Activated T-cell treated with anti-CD3 and anti-CD28 coated beads, Interleukin-2, amount 50 U/mL, for 72 hours (primary cell): ENCODE data around the gene KLK14. TPM values are rescaled to one million over a fixed set of nuclear protein-coding genes. Genes with fewer than 3 reads are reported as not detected.

Experiments used
- ATAC-seq, 2 donors: fragments of 150-1000 bp; cut with Tn5 transposase; replicated peaks in 1 of 2; 2 replicates each; pipeline ENCODE4 v1.10.0; 2021; ENCODE audit warnings: moderate library complexity in 2 of 2, mild to moderate bottlenecking in 1 of 2
- DNase-seq, 2 donors: peaks; one replicate each; pipeline ENCODE4 v3.0.0; 2021 to 2022; ENCODE audit warnings: mixed read lengths in 1 of 2
- H3K27ac Mint-ChIP-seq: one replicate; pipeline ENCODE4 v1.8.0; 2022; ENCODE audit warnings: mild to moderate bottlenecking, moderate library complexity, mixed read lengths
- H3K27me3 Mint-ChIP-seq: one replicate; pipeline ENCODE4 v1.8.0; 2022; ENCODE audit warnings: low read depth, mixed read lengths
- H3K36me3 Mint-ChIP-seq, 2 donors: one replicate each; pipeline ENCODE4 v1.8.0; 2022; ENCODE audit warnings: mixed read lengths in 2 of 2, mild to moderate bottlenecking in 1 of 2; ENCODE audit not compliant: insufficient read depth in 2 of 2
- H3K4me1 Mint-ChIP-seq: one replicate; pipeline ENCODE4 v1.8.0; 2022; ENCODE audit warnings: low read depth, mixed read lengths
- H3K4me3 Mint-ChIP-seq, 2 donors: one replicate each; pipeline ENCODE4 v1.8.0; 2022; ENCODE audit warnings: mild to moderate bottlenecking in 2 of 2, mixed read lengths in 2 of 2, moderate library complexity in 2 of 2
- H3K9me3 Mint-ChIP-seq, 2 donors: one replicate each; pipeline ENCODE4 v1.8.0; 2022; ENCODE audit warnings: mixed read lengths in 2 of 2
- total RNA-seq, 2 donors: library from RNA; stranded (reverse); gene quantifications; one replicate each; pipeline ENCODE4 v1.2.3, GENCODE V29; 2022

Gene KLK14
- total RNA-seq, 2 donors from 2014 or later, result 0.69 to 1.2 TPM

DNA sequence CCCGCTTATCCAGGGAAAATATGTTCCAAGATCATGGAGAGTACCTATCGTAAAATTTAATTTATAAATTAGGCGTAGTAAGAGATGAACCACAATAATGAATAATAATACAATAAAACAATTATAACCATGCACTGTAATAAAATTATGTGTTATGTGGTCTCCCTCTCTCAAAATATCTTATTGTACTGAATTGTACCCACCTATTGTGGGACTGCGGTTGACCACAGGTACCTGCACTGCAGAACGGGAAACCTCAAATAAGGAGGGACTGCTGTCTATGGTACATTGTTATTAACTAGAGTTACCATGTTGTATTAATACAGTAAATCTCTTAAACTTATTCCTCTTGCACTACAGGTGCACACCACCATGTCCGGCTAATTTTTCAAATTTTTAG is 42.5 kb downstream of the KLK14 start:
- no peak overlapping the region for H3K27ac Mint-ChIP-seq
- DNase-seq (no peak), ATAC-seq (no peak)
- no peaks in the 10 kb centered on the region for H3K9me3 Mint-ChIP-seq
- no peaks in the 10 kb centered on the region for H3K36me3 Mint-ChIP-seq
- no peaks in the 10 kb centered on the region for H3K4me1 Mint-ChIP-seq
- H3K4me3 Mint-ChIP-seq, result no peak overlapping the region
- peaks cover 6% of the 10 kb centered on the region for H3K27me3 Mint-ChIP-seq

- H3K27me3 Mint-ChIP-seq, result peaks cover 21% of the 10 kb centered on the region
- H3K9me3 Mint-ChIP-seq, result no peaks in the 10 kb centered on the region
- no peak for DNase-seq
- no peaks in the 10 kb centered on the region for H3K36me3 Mint-ChIP-seq
- no peaks in the 10 kb centered on the region for H3K4me1 Mint-ChIP-seq
- no peak overlapping the region for H3K27ac Mint-ChIP-seq
- no peak for ATAC-seq
- H3K4me3 Mint-ChIP-seq, result no peak overlapping the region
These were observed 46.2 kb downstream of the KLK14 start for GRCh38 chr19:51036519-51036918.

DNA sequence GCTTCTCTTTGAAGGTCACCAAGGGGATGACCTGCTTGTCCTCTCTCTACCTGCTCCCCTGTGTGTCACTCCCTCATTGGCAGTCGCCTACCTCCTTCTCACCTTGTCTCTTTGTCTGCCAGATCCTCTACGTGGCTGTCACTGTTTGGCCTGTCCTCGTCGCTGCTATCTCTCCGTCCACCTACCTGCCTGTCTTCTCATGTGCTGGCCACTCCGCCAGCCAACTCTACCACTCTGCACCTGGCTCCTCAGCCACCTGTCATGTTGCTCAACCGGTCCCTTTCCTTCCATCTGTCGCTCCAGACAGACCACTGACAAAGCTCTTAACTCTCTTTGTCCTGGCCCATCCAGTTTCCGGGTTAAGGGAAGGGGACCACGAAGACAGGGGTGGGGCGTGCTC is 48.0 kb downstream of the KLK14 start, which contains the start of gene KLK12:
TSS of gene KLK12 (minus strand) at position 299 of the 400 bp plus-strand sequence. CDS start 381 bp downstream, outside the sequence.
- H3K27ac Mint-ChIP-seq, result no peak within 1 kb of the TSS
- H3K4me1 Mint-ChIP-seq, result no peaks in the 10 kb centered on the region
- H3K27me3 Mint-ChIP-seq, result peaks cover 21% of the 10 kb centered on the region

GRCh38 chr19:51031880-51032225 is 50.8 kb downstream of the KLK14 start:
- Mint-ChIP-seq H3K27me3 (peaks cover 31% of the 10 kb centered on the region), H3K4me1 (no peaks in the 10 kb centered on the region), H3K27ac (no peak overlapping the region), H3K4me3 (no peak overlapping the region), H3K36me3 (no peaks in the 10 kb centered on the region), H3K9me3 (no peaks in the 10 kb centered on the region)
- ATAC-seq (no peak), DNase-seq (no peak)

More for the DNA sequence above, 48.0 kb downstream of the KLK14 start, which contains the start of gene KLK12:
- H3K36me3 Mint-ChIP-seq, result no peaks in the 10 kb centered on the region
- no peaks in the 10 kb centered on the region for H3K9me3 Mint-ChIP-seq
- no peak within 1 kb of the TSS for H3K4me3 Mint-ChIP-seq
- ATAC-seq, result no peak
- DNase-seq, result no peak

GRCh38 chr19:51031220-51031879 is 51.3 kb downstream of the KLK14 start:
- DNase-seq, result no peak
- H3K4me1 Mint-ChIP-seq, result no peaks in the 10 kb centered on the region
- no peaks in the 10 kb centered on the region for H3K9me3 Mint-ChIP-seq
- H3K36me3 Mint-ChIP-seq, result no peaks in the 10 kb centered on the region
- no peak overlapping the region for H3K27ac Mint-ChIP-seq
- peaks cover 36% of the 10 kb centered on the region for H3K27me3 Mint-ChIP-seq
- H3K4me3 Mint-ChIP-seq, result no peak overlapping the region
- ATAC-seq, result no peak

- Mint-ChIP-seq H3K36me3 (no peaks in the 10 kb centered on the region), H3K9me3 (no peaks in the 10 kb centered on the region), H3K27ac (no peak overlapping the region), H3K4me1 (no peaks in the 10 kb centered on the region), H3K27me3 (peaks cover 34% of the 10 kb centered on the region), H3K4me3 (no peak overlapping the region)
- DNase-seq (no peak), ATAC-seq (no peak)
These were observed 52.1 kb downstream of the KLK14 start for GRCh38 chr19:51030631-51031030.

DNA sequence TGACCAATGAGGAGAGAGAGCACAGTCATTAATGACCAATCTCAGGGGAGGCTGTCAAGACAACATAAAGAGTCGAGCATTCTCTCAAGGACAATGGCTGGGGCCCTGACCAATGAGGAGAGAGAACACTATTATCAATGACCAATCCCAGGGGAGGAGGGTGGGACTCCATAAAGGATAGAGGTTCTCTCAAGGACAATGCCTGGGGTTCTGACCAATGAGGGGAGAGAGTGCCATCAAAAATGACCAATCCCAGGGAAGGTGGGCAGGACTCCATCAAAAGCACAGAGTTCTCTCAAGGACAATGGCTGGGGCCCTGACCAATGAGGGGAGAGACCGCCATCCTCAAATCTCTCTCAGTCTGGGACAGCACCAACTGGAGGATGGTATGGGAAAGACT is 53.0 kb downstream of the KLK14 start:
- no peak overlapping the region for H3K27ac Mint-ChIP-seq
- no peaks in the 10 kb centered on the region for H3K36me3 Mint-ChIP-seq
- ATAC-seq (no peak), DNase-seq (no peak)
- H3K9me3 Mint-ChIP-seq, result no peaks in the 10 kb centered on the region
- H3K27me3 Mint-ChIP-seq, result peaks cover 25% of the 10 kb centered on the region
- no peak overlapping the region for H3K4me3 Mint-ChIP-seq
- H3K4me1 Mint-ChIP-seq, result no peaks in the 10 kb centered on the region

Other genes with a start within 250 kb of the KLK14 start
- not detected for gene KLK15, start 249.3 kb downstream of the KLK14 start, total RNA-seq
- gene KLK3, start 228.0 kb downstream of the KLK14 start, total RNA-seq, result not detected
- under 1 TPM in 1 of 2 donors, not detected in 1; 0.63 TPM for gene KLK2, start 209.4 kb downstream of the KLK14 start, total RNA-seq
- gene KLK4, start 171.5 kb downstream of the KLK14 start, total RNA-seq, result not detected
- not detected for gene KLK5, start 129.8 kb downstream of the KLK14 start, total RNA-seq
- gene KLK6, start 113.3 kb downstream of the KLK14 start, total RNA-seq, result not detected
- gene KLK7, start 99.0 kb downstream of the KLK14 start, total RNA-seq, result not detected
- not detected for gene KLK8, start 81.3 kb downstream of the KLK14 start, total RNA-seq
- not detected for gene KLK10, start 63.2 kb downstream of the KLK14 start, total RNA-seq
- gene KLK11, start 56.3 kb downstream of the KLK14 start, total RNA-seq, result not detected
- not detected for gene KLK12, start 47.9 kb downstream of the KLK14 start, total RNA-seq
- gene KLK13, start 17.8 kb downstream of the KLK14 start, total RNA-seq, result not detected
- 10 to 100 TPM; 10.7 to 11.9 TPM for gene CTU1, start 25.5 kb upstream of the KLK14 start, total RNA-seq
- 1 to 10 TPM in 1 of 2 donors, under 1 TPM in 1; 0.74 to 1.6 TPM for gene SIGLEC9, start 42.0 kb upstream of the KLK14 start, total RNA-seq
- not detected for gene SIGLEC7, start 59.4 kb upstream of the KLK14 start, total RNA-seq
- gene CD33, start 142.2 kb upstream of the KLK14 start, total RNA-seq, result 1 to 10 TPM; 1.7 to 2.6 TPM
- gene SIGLECL1, start 168.2 kb upstream of the KLK14 start, total RNA-seq, result not detected
- 1 to 10 TPM in 1 of 2 donors, under 1 TPM in 1; 0.67 to 1.1 TPM for gene IGLON5, start 228.8 kb upstream of the KLK14 start, total RNA-seq